AG09319 (cell line): ENCODE data around the gene SUFU.

Experiments used
- DNase-seq: peaks from one replicate; pipeline ENCODE4 v3.0.0-alpha.2; 2010; ENCODE audit warnings: low read depth; ENCODE audit errors: extremely low read depth
- TF ChIP-seq, protein P1 (sequence below): IDR thresholded peaks from 2 replicates; pipeline ENCODE4 v1.5.1; 2011; ENCODE audit warnings: low read depth, mild to moderate bottlenecking, inconsistent platforms, low read length, moderate library complexity

SUFU gene

DNA sequence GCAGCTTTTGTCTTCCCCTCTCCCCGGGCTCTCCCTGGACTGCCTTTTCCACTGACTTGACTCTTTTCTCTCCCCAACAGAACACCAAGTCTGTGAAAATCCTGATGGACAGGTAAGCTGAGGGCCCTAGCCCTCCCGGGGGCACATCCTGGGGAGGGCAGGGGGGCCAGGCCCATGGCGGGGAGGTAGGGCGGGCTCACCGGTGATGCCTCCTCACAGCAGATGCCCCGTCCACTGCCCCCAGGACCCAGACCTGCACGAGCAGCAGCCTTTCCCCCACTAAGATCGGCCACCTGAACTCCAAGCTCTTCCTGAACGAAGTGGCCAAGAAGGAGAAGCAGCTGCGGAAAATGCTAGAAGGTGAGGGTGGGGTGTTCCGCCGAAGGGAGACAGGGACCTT, 152.3 kb downstream of the SUFU start:
- DNase-seq, result no peak
- TF ChIP-seq, protein P1, sequence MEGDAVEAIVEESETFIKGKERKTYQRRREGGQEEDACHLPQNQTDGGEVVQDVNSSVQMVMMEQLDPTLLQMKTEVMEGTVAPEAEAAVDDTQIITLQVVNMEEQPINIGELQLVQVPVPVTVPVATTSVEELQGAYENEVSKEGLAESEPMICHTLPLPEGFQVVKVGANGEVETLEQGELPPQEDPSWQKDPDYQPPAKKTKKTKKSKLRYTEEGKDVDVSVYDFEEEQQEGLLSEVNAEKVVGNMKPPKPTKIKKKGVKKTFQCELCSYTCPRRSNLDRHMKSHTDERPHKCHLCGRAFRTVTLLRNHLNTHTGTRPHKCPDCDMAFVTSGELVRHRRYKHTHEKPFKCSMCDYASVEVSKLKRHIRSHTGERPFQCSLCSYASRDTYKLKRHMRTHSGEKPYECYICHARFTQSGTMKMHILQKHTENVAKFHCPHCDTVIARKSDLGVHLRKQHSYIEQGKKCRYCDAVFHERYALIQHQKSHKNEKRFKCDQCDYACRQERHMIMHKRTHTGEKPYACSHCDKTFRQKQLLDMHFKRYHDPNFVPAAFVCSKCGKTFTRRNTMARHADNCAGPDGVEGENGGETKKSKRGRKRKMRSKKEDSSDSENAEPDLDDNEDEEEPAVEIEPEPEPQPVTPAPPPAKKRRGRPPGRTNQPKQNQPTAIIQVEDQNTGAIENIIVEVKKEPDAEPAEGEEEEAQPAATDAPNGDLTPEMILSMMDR, result no peak

DNA sequence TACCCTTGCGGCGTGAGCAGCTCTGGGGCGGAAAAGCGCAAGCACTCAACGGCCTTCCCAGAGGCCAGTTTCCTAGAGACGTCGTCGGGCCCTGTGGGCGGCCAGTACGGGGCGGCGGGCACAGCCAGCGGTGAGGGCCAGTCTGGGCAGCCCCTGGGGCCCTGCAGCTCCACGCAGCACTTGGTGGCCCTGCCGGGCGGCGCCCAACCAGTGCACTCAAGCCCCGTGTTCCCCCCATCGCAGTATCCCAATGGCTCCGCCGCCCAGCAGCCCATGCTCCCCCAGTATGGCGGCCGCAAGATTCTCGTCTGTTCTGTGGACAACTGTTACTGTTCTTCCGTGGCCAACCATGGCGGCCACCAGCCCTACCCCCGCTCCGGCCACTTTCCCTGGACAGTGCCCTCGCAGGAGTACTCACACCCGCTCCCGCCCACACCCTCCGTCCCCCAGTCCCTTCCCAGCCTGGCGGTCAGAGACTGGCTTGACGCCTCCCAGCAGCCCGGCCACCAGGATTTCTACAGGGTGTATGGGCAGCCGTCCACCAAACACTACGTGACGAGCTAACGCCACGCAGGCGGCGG, 153.1 kb downstream of the SUFU start:
- TF ChIP-seq, protein P1, result no peak
- no peak for DNase-seq

DNA sequence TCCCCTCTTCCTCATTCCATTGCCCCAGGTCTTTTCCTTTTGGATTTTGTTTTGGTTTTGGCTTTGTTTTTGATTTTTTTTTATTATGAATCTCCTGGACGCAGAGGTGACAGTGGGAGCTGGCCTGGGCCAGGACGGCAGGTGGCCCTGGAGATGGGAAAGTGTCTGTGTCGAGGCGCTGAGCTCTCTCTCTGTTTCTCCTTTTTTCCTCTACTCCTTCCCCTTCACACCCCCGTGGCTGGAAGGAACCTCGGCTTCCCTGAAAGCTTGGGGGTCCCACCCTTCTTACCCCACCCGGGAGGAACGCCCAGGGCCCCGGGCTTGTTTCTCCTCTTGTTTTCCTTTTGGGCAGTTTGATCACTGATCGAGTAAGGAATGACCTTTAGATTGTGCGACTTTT, 153.7 kb downstream of the SUFU start:
- no peak for DNase-seq
- TF ChIP-seq, protein P1, result no peak

DNA sequence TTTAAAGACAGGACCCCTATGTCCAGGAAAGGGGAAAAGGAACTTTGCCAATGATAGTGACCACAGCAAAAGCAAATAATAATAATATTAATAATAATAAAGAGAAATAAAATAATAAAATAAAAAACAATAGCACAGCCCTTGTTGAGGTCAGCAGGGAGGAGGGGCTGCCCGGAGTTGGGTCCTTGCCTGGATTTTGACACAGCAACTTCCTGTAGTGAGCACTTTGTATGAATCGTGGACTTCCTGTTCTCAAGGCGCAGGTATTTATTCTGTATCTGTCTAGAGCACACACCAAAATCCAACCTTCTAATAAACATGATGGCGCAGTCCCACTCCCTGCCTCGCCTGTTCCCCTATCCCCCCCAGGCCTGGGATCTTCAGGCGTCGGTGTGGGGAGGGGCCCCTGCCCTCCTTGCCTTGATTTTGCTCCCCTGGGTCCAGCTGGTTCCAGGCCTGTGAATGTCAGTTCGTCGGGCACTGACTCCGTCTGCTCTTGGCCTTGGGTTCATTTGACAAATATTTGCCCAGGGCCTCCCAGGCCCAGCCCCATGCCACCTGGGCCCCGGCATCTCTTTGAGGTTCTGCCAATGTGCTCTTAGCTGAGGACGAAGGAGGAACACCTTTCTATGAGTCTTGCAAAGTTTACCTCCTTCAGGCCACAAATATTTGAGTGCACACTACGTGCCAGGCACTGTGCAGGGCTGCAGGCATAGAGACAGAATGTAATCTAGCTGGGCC, 154.4 kb downstream of the SUFU start:
- no peak for DNase-seq
- TF ChIP-seq, protein P1, result no peak

DNA sequence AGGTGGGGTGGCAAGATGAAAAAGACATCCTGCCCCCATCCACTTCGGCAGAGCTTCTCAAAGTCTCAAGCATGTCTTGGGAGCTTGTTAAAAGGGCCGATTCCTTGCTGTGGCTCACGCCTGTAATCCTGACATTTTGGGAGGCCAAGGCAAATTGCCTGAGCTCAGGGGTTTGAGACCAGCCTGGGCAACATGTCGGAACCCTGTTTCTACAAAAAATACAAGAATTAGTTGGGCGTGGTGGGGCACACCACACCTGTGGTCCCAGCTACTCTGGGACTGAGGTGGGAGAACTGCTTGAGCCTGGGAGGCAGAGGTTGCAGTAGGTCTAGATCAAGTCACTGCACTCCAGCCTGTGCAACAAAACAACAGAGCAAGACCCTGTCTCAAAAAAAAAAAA, 155.0 kb downstream of the SUFU start:
- TF ChIP-seq, protein P1, result no peak
- DNase-seq, result no peak

DNA sequence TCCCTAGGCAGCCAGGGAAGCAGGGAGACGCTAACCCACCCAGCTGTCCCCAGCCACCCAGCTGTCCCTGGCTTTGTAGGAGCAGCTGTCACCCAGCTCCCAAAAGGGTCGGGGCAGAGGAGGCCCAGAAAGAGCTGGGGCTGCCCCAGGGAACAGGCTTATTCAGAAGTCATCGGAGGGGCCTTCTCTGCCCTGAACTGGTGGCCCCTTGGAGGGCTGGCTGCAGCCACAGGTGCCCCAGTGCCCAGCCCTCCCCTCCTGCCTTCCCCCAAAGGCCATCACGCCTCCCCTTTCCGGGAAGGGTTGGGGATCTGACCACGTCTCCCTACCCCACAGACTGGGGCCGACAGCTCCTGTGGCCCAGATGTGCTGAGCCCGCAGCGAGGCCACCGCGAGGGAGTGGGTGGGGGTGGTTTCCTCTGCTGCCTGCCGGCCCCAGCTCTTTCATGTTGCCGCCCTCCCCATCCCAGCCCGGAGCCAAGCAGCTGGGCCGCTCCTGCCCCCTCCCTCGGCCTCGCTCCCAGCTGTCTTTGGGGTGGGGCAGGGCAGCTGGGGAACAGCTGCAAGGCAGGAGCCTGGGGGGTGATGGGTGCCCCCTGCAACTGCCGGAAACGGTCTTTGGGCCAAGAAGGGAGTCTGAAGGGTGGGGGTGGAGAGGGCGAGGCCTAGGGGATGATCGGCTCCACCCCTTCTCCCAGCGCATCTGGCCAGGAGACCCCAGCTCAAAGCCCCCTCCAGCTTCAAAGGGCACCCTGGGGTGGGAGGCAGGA, 157.3 kb downstream of the SUFU start:
- TF ChIP-seq, protein P1, result no peak
- peak; percentile 41 for DNase-seq

DNA sequence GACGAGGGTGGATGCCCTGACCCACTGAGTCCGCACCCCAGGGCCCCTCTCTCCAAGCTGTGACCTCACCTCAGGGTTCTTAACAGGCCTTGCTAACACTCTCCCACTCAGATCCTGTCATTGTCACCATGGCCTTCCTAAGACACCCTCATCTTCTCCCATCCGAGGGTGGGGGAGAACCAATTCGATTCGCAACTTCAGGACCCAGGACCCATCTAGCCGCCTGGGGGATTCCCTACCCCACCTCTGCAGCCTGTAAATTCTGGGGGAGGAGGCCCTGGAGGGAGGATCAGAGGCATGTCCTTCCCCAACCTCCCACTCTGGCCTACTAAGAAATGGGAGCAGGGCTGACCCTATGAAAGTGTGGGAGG, 157.9 kb downstream of the SUFU start:
- TF ChIP-seq, protein P1, result no peak
- no peak for DNase-seq
